Activated naive CD8-positive, alpha-beta T cell treated with anti-CD3 and anti-CD28 coated beads, Interleukin-2, amount 50 U/mL, for 24 hours (primary cell): Measurements from ENCODE around the gene WWOX.

Experiments used
- ATAC-seq: fragments of 150-1000 bp; cut with Tn5 transposase; one replicate; pipeline ENCODE4 v1.10.0; 2021
- DNase-seq: peaks from one replicate; pipeline ENCODE4 v3.0.0; 2021
- H3K27ac Mint-ChIP-seq: one replicate; pipeline ENCODE4 v1.8.0; 2021; ENCODE audit warnings: mild to moderate bottlenecking, mixed read lengths
- H3K27me3 Mint-ChIP-seq: one replicate; pipeline ENCODE4 v1.8.0; 2021; ENCODE audit warnings: mixed read lengths
- H3K36me3 Mint-ChIP-seq: one replicate; pipeline ENCODE4 v1.8.0; 2021; ENCODE audit warnings: low read depth, mixed read lengths
- H3K4me1 Mint-ChIP-seq: one replicate; pipeline ENCODE4 v1.8.0; 2021; ENCODE audit warnings: mixed read lengths
- H3K4me3 Mint-ChIP-seq: one replicate; pipeline ENCODE4 v1.8.0; 2021; ENCODE audit warnings: mild to moderate bottlenecking, moderate library complexity, mixed read lengths
- H3K9me3 Mint-ChIP-seq: one replicate; pipeline ENCODE4 v1.8.0; 2021; ENCODE audit warnings: mixed read lengths

Gene WWOX

GRCh38 chr16:79008036-79008868, 908.8 kb downstream of the WWOX start:
- no peak for DNase-seq
- Mint-ChIP-seq H3K4me1 (peaks cover 23% of the 10 kb centered on the region), H3K27ac (peak overlapping the region; percentile 20), H3K27me3 (no peaks in the 10 kb centered on the region), H3K36me3 (peaks cover under 1% of the 10 kb centered on the region), H3K4me3 (no peak overlapping the region), H3K9me3 (no peaks in the 10 kb centered on the region)
- peak; percentile 69 for ATAC-seq

GRCh38 chr16:79008869-79009179, 909.4 kb downstream of the WWOX start:
- no peak overlapping the region for H3K4me3 Mint-ChIP-seq
- H3K36me3 Mint-ChIP-seq = peaks cover 1% of the 10 kb centered on the region
- peaks cover 24% of the 10 kb centered on the region for H3K4me1 Mint-ChIP-seq
- H3K27ac Mint-ChIP-seq = no peak overlapping the region
- ATAC-seq = no peak
- no peak for DNase-seq
- no peaks in the 10 kb centered on the region for H3K27me3 Mint-ChIP-seq
- no peaks in the 10 kb centered on the region for H3K9me3 Mint-ChIP-seq

GRCh38 chr16:79009896-79010295, 910.4 kb downstream of the WWOX start:
- Mint-ChIP-seq H3K27me3 (no peaks in the 10 kb centered on the region), H3K9me3 (no peaks in the 10 kb centered on the region), H3K27ac (no peak overlapping the region), H3K4me1 (peaks cover 24% of the 10 kb centered on the region), H3K36me3 (peaks cover 1% of the 10 kb centered on the region), H3K4me3 (no peak overlapping the region)
- DNase-seq (no peak), ATAC-seq (no peak)

GRCh38 chr16:79011282-79011681, 911.8 kb downstream of the WWOX start:
- ATAC-seq (no peak), DNase-seq (no peak)
- H3K9me3 Mint-ChIP-seq = no peaks in the 10 kb centered on the region
- H3K4me3 Mint-ChIP-seq = no peak overlapping the region
- peaks cover 1% of the 10 kb centered on the region for H3K36me3 Mint-ChIP-seq
- no peak overlapping the region for H3K27ac Mint-ChIP-seq
- peaks cover 24% of the 10 kb centered on the region for H3K4me1 Mint-ChIP-seq
- no peaks in the 10 kb centered on the region for H3K27me3 Mint-ChIP-seq

GRCh38 chr16:79012671-79013434, 913.4 kb downstream of the WWOX start:
- Mint-ChIP-seq H3K4me1 (peaks cover 11% of the 10 kb centered on the region), H3K27me3 (no peaks in the 10 kb centered on the region), H3K4me3 (no peak overlapping the region), H3K27ac (peak overlapping the region; percentile 29), H3K9me3 (no peaks in the 10 kb centered on the region), H3K36me3 (peaks cover 1% of the 10 kb centered on the region)
- DNase-seq (no peak), ATAC-seq (peak; percentile 33)

GRCh38 chr16:79013930-79014660, 914.6 kb downstream of the WWOX start:
- Mint-ChIP-seq H3K4me1 (peaks cover 7% of the 10 kb centered on the region), H3K4me3 (no peak overlapping the region), H3K36me3 (peaks cover 1% of the 10 kb centered on the region)

GRCh38 chr16:79018650-79019429, 919.4 kb downstream of the WWOX start:
- peaks cover 3% of the 10 kb centered on the region for H3K4me1 Mint-ChIP-seq
- H3K27me3 Mint-ChIP-seq = no peaks in the 10 kb centered on the region
- ATAC-seq = no peak
- H3K9me3 Mint-ChIP-seq = no peaks in the 10 kb centered on the region
- no peaks in the 10 kb centered on the region for H3K36me3 Mint-ChIP-seq
- no peak for DNase-seq
- no peak overlapping the region for H3K27ac Mint-ChIP-seq
- H3K4me3 Mint-ChIP-seq = no peak overlapping the region

More at GRCh38 chr16:79013930-79014660, 914.6 kb downstream of the WWOX start:
- ATAC-seq (no peak), DNase-seq (no peak)
- no peak overlapping the region for H3K27ac Mint-ChIP-seq
- no peaks in the 10 kb centered on the region for H3K27me3 Mint-ChIP-seq
- no peaks in the 10 kb centered on the region for H3K9me3 Mint-ChIP-seq

GRCh38 chr16:79019431-79019830, 920.0 kb downstream of the WWOX start:
- no peak overlapping the region for H3K4me3 Mint-ChIP-seq
- no peaks in the 10 kb centered on the region for H3K9me3 Mint-ChIP-seq
- no peaks in the 10 kb centered on the region for H3K27me3 Mint-ChIP-seq
- no peaks in the 10 kb centered on the region for H3K36me3 Mint-ChIP-seq
- H3K4me1 Mint-ChIP-seq = peaks cover 3% of the 10 kb centered on the region
- H3K27ac Mint-ChIP-seq = no peak overlapping the region
- DNase-seq (no peak), ATAC-seq (no peak)

GRCh38 chr16:79021991-79022630, 922.7 kb downstream of the WWOX start:
- Mint-ChIP-seq H3K4me3 (no peak overlapping the region), H3K9me3 (no peaks in the 10 kb centered on the region), H3K4me1 (peaks cover 3% of the 10 kb centered on the region), H3K27me3 (no peaks in the 10 kb centered on the region), H3K27ac (no peak overlapping the region), H3K36me3 (no peaks in the 10 kb centered on the region)
- no peak for ATAC-seq
- no peak for DNase-seq

GRCh38 chr16:79026117-79026516, 926.7 kb downstream of the WWOX start:
- DNase-seq = no peak
- Mint-ChIP-seq H3K27ac (no peak overlapping the region), H3K27me3 (no peaks in the 10 kb centered on the region), H3K9me3 (no peaks in the 10 kb centered on the region), H3K36me3 (no peaks in the 10 kb centered on the region), H3K4me1 (peaks cover 6% of the 10 kb centered on the region), H3K4me3 (no peak overlapping the region)
- ATAC-seq = no peak

- Mint-ChIP-seq H3K27ac (no peak overlapping the region), H3K27me3 (no peaks in the 10 kb centered on the region), H3K4me1 (no peaks in the 10 kb centered on the region), H3K4me3 (no peak overlapping the region), H3K36me3 (peaks cover 2% of the 10 kb centered on the region), H3K9me3 (peaks cover 8% of the 10 kb centered on the region)
- DNase-seq = no peak
- ATAC-seq = no peak
Measured at GRCh38 chr16:79036541-79036940, 937.1 kb downstream of the WWOX start.

GRCh38 chr16:79037521-79038373, 938.3 kb downstream of the WWOX start:
- no peak for DNase-seq
- Mint-ChIP-seq H3K27me3 (no peaks in the 10 kb centered on the region), H3K4me3 (no peak overlapping the region), H3K9me3 (peaks cover 7% of the 10 kb centered on the region), H3K36me3 (peaks cover 2% of the 10 kb centered on the region), H3K27ac (no peak overlapping the region), H3K4me1 (peaks cover 2% of the 10 kb centered on the region)
- ATAC-seq = no peak

GRCh38 chr16:79041206-79041605, 941.8 kb downstream of the WWOX start:
- DNase-seq = no peak
- no peak for ATAC-seq
- peaks cover 14% of the 10 kb centered on the region for H3K4me1 Mint-ChIP-seq
- no peaks in the 10 kb centered on the region for H3K9me3 Mint-ChIP-seq
- no peak overlapping the region for H3K4me3 Mint-ChIP-seq
- H3K36me3 Mint-ChIP-seq = no peaks in the 10 kb centered on the region
- no peak overlapping the region for H3K27ac Mint-ChIP-seq
- no peaks in the 10 kb centered on the region for H3K27me3 Mint-ChIP-seq
